GM12878 (cell line): Measurements from ENCODE around the gene CNIH2. TPM values are rescaled to one million over a fixed set of nuclear protein-coding genes. Genes with fewer than 3 reads are reported as not detected.
A peak's percentile ranks its signal among the peaks of the same experiment; 100 is the strongest.
"Not testable (repeated sequence)": the region's sequence is repeated elsewhere in the genome, so short reads cannot be mapped to it uniquely, and the experiment has no call there.

ENCODE experiments used
- ATAC-seq: fragments of 200-7000 bp; cut with Tn5 transposase; 3 replicates; pipeline ENCODE4 v1.9.1; 2020; ENCODE audit warnings: mild to moderate bottlenecking, moderate library complexity
- BruUV-seq: library from RNA; stranded (reverse); fragments of 400-500 nt; replicated peaks from 2 replicates; lab custom pipeline; 2021; lab: Mats Ljungman, UMichigan
- CTCF ChIA-PET: fragments of 300-600 bp; sonication (Branson Sonifier 250); formaldehyde crosslinking; extraction: SDS; loops from one replicate; lab custom pipeline; 2021; ENCODE audit warnings: inconsistent platforms; lab: Yijun Ruan, JAX
- POLR2A ChIA-PET: fragments of 350-600 bp; formaldehyde crosslinking; extraction: SDS; loops from one replicate; lab custom pipeline; 2021; ENCODE audit warnings: inconsistent platforms; lab: Charles Lee
- RAD21 ChIA-PET: fragments of 300-600 bp; sonication (Branson Sonifier 250); formaldehyde crosslinking; loops from one replicate; lab custom pipeline; 2023; ENCODE audit warnings: antibody characterized with exemption; ENCODE audit not compliant: unreplicated experiment; lab: Charles Lee
- SMC1A ChIA-PET: fragments of 300-600 bp; sonication (Branson Sonifier 250); formaldehyde crosslinking; loops from one replicate; lab custom pipeline; 2023; ENCODE audit not compliant: unreplicated experiment, uncharacterized antibody; lab: Charles Lee
- DNase-seq: peaks from one replicate; pipeline ENCODE4 v3.0.0-alpha.2; 2011; ENCODE audit warnings: low read depth, low spot score
- FAIRE-seq: peaks from 3 replicates; lab custom pipeline; 2011; peaks lifted over from hg19 to GRCh38; lab: Jason Lieb, UNC
- H2AFZ ChIP-seq: 2 replicates; pipeline ENCODE4 v1.6.0; 2011; ENCODE audit warnings: low read depth, low read length, control low read depth; ENCODE audit not compliant: control insufficient read depth
- H3K27ac ChIP-seq: 2 replicates; pipeline ENCODE4 v1.5.1; 2011; ENCODE audit warnings: control low read depth; ENCODE audit not compliant: control insufficient read depth, insufficient read depth
- H3K27me3 ChIP-seq, 2 experiments: replicated peaks in 1 of 2; 2 replicates each; pipeline versions ENCODE4 v1.6.0 to v1.6.1; 2011; ENCODE audit warnings: low read length in 1 of 2; ENCODE audit not compliant: control insufficient read depth in 2 of 2, insufficient read depth in 2 of 2
- H3K36me3 ChIP-seq, 2 experiments: 2 replicates each; pipeline ENCODE4 v1.5.1; 2011; ENCODE audit warnings: low read length in 1 of 2; ENCODE audit not compliant: control insufficient read depth in 2 of 2, insufficient read depth in 2 of 2
- H3K4me1 ChIP-seq: 2 replicates; pipeline ENCODE4 v1.6.1; 2011; ENCODE audit warnings: mild to moderate bottlenecking, low read length, moderate library complexity, mixed read lengths; ENCODE audit not compliant: control insufficient read depth, insufficient read depth
- H3K4me2 ChIP-seq: 2 replicates; pipeline ENCODE4 v1.6.0; 2011; ENCODE audit warnings: control low read depth; ENCODE audit not compliant: control insufficient read depth, insufficient read depth
- H3K4me3 ChIP-seq: fragments of 200-600 bp; sonication (generic); 2 replicates; pipeline ENCODE4 v1.5.1; 2016
- H3K79me2 ChIP-seq: 2 replicates; pipeline ENCODE4 v1.6.0; 2011; ENCODE audit warnings: low read length; ENCODE audit not compliant: control insufficient read depth, insufficient read depth
- H3K9ac ChIP-seq: 2 replicates; pipeline ENCODE4 v1.8.0; 2011; ENCODE audit warnings: low read length, control low read depth, mixed read lengths; ENCODE audit not compliant: control insufficient read depth, insufficient read depth
- H3K9me3 ChIP-seq: replicated peaks from 3 replicates; pipeline ENCODE4 v1.5.1; 2011; ENCODE audit warnings: mild to moderate bottlenecking, low read length; ENCODE audit not compliant: control insufficient read depth, insufficient read depth
- H4K20me1 ChIP-seq: 2 replicates; pipeline ENCODE4 v1.6.0; 2011; ENCODE audit not compliant: control insufficient read depth, insufficient read depth
- BACH1 ChIP-seq: fragments of 450-650 bp; IDR thresholded peaks from 2 replicates; pipeline ENCODE4 v1.6.1; 2017; ENCODE audit warnings: mild to moderate bottlenecking, borderline replicate concordance
- ETV6 ChIP-seq, 2 experiments: fragments of 450-650 bp in 1 of 2; IDR thresholded peaks in 1 of 2; conservative IDR thresholded peaks in 1 of 2; 2 replicates each; pipeline ENCODE4 v1.6.1; 2014; ENCODE audit warnings: antibody characterized with exemption in 1 of 2, borderline replicate concordance in 1 of 2, low read depth in 1 of 2, mild to moderate bottlenecking in 1 of 2, moderate library complexity in 1 of 2
- POLR2A ChIP-seq: IDR thresholded peaks from 2 replicates; pipeline ENCODE4 v1.6.1; 2011; ENCODE audit warnings: low read depth, mild to moderate bottlenecking, low read length
- SUPT20H ChIP-seq: IDR thresholded peaks from 2 replicates; pipeline ENCODE4 v1.6.1; 2011; ENCODE audit warnings: low read depth, mild to moderate bottlenecking, low read length, moderate library complexity, borderline replicate concordance; ENCODE audit not compliant: control insufficient read depth
- USF2 ChIP-seq: IDR thresholded peaks from 2 replicates; pipeline ENCODE4 v1.6.1; 2011; ENCODE audit warnings: low read depth, low read length, improper control_type of control experiment, borderline replicate concordance
- ZBED1 ChIP-seq: IDR thresholded peaks from 2 replicates; pipeline ENCODE4 v1.6.1; 2016; ENCODE audit warnings: borderline replicate concordance
- WGBS: methylation state at CpG from one replicate; pipeline ENCODE4 v1.1.6; 2016; ENCODE audit warnings: low lambda C conversion rate; ENCODE audit not compliant: insufficient replicate concordance, insufficient coverage; ENCODE audit errors: missing lambda C conversion rate; 5-methylcytosine and 5-hydroxymethylcytosine counted together
- in situ Hi-C: fragments of 300-500 bp; cut with MboI; formaldehyde crosslinking; loops from 9 replicates; pipeline ENCODE4 v1.14.3; 2018; ENCODE audit warnings: mixed read lengths
- intact Hi-C: fragments of 100-400 bp; cut with micrococcal nuclease; formaldehyde crosslinking; loops from one replicate; pipeline ENCODE4 v1.14.2; 2022; ENCODE audit not compliant: unreplicated experiment
- polyA plus RNA-seq, 11 experiments: library from polyadenylated mRNA; depleted of rRNA in 4 of 11; unstranded in 6 of 11; stranded (reverse) in 5 of 11; fragments of >200 nt; fragmentation: Nextera tagmentation in 4 of 11; fragmentation: Illumina TruSeq in 1 of 11; extraction: Ambion mirVana in 4 of 11; extraction: Trizol in 1 of 11; gene quantifications; 1 replicate in 1 of 11; 2 replicates in 10 of 11; pipeline versions ENCODE4 v1.2.1 to v1.2.3, GENCODE V29; 2011 to 2016; ENCODE audit warnings: inconsistent platforms in 2 of 11, missing spikeins in 2 of 11, low read depth in 1 of 11
- total RNA-seq, 4 experiments: library from RNA; depleted of rRNA in 3 of 4; stranded (reverse); fragments of >200 nt in 3 of 4; fragmentation: Illumina TruSeq in 1 of 4; extraction: Trizol in 1 of 4; gene quantifications; 2 replicates each; pipeline versions ENCODE4 v1.2.1 to v1.2.3, GENCODE V29; 2013 to 2021

Gene CNIH2
- total and polyA plus RNA-seq, 10 of the 15 experiments (the other 5 are each of a cell fraction or from before 2014, with no cell fraction given): 0.07 to 1.3 (median 0.68) TPM; not detected in 2

GRCh38 chr11:66251809-66252208 lies 26.2 kb upstream of the CNIH2 start:
- Histone ChIP-seq H3K79me2 (no peaks in the 10 kb centered on the region), H3K36me3 (peaks cover 0 to 13% of the 10 kb centered on the region in 2 experiments; a peak in 2 of 4 replicates), H3K27ac (no peak overlapping the region), H3K9ac (no peak overlapping the region), H3K4me2 (no peak overlapping the region), H3K27me3 (no peaks in the 10 kb centered on the region), H3K9me3 (no peaks in the 10 kb centered on the region), H4K20me1 (no peaks in the 10 kb centered on the region), H3K4me3 (no peak overlapping the region), H2AFZ (no peak overlapping the region), H3K4me1 (no peaks in the 10 kb centered on the region)
- ChIA-PET CTCF (no interaction called here), POLR2A (interaction anchor here (1.1 kb wide), 1 partner anchor 14 kb away, joined by 3 read pairs; no protein-coding TSS in a partner anchor), RAD21 (no interaction called here), SMC1A (no interaction called here)
- in situ Hi-C loops (no loop called here), intact Hi-C loops (no loop called here)
- no peak for ATAC-seq
- TF ChIP-seq POLR2A (0 out of 2 replicates have a peak, but pooled peaks have one; percentile 21), SUPT20H (no peak), BACH1 (no peak), ETV6 (conservative IDR thresholded peaks at IDR 0.05 in 1 of 2, IDR thresholded peaks at IDR 0.05 in 1 of 2; ENCODE audit: borderline replicate concordance in 1 of 2, low read depth in 1 of 2) (no peak), USF2 (no peak), ZBED1 (no peak)
- no peak for DNase-seq
- FAIRE-seq: no peak
- BruUV-seq: no TSS peak
- WGBS: 86% methylated on average over 7 of the region's 7 CpGs

DNA sequence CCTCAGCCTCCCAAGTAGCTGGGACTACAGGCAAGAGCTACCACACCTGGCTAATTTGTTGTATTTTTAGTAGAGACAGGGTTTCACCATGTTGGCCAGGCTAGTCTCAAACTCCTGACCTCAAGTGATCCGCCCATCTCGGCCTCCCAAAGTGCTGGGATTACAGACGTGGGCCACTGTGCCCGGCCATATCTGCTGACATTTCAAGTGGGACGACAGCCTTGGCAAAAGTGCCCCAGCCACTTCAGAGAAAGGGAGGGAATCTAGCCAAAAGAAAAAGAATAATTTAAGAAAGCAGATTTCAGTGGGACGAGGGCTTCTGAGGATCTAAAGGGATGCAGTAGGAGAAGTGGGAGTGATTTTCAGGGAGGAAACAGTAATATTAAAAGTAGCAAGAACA lies 24.9 kb upstream of the CNIH2 start:
- WGBS: 95% methylated on average over 6 of the region's 6 CpGs
- H2AFZ ChIP-seq, FAIRE-seq, DNase-seq, H3K9me3 ChIP-seq, H3K79me2 ChIP-seq, in situ Hi-C loops, H3K4me1 ChIP-seq, RAD21 ChIA-PET, H3K9ac ChIP-seq, H3K27me3 ChIP-seq, ATAC-seq, H3K27ac ChIP-seq, BruUV-seq, H4K20me1 ChIP-seq, H3K4me2 ChIP-seq, intact Hi-C loops, H3K4me3 ChIP-seq: not testable (repeated sequence)
- ChIA-PET SMC1A (interaction anchor here (1.5 kb wide), 1 partner anchor 15 kb away, joined by 4 read pairs; no protein-coding TSS in a partner anchor), CTCF (interaction anchor here (1.4 to 1.6 kb wide), 2 partner anchors 15 to 31 kb away, joined by 3 read pairs; no protein-coding TSS in a partner anchor), POLR2A (interaction anchor here (0.6 kb wide), 3 partner anchors 14 to 916 kb away, joined by 4 read pairs; no protein-coding TSS in a partner anchor)
- H3K36me3 ChIP-seq: peaks cover 0 to 13% of the 10 kb centered on the region in 2 experiments; a peak in 2 of 4 replicates
